Non-pigmented ciliary epithelial cell (primary cell): ENCODE measurements around the gene ZSWIM9.
"Not testable (repeated sequence)": the region's sequence is repeated elsewhere in the genome, so short reads cannot be mapped to it uniquely, and the experiment has no call there.

Source experiments
- DNase-seq: peaks from one replicate; pipeline ENCODE4 v3.0.0-alpha.2; 2010; ENCODE audit warnings: low read depth

ZSWIM9 gene

DNA sequence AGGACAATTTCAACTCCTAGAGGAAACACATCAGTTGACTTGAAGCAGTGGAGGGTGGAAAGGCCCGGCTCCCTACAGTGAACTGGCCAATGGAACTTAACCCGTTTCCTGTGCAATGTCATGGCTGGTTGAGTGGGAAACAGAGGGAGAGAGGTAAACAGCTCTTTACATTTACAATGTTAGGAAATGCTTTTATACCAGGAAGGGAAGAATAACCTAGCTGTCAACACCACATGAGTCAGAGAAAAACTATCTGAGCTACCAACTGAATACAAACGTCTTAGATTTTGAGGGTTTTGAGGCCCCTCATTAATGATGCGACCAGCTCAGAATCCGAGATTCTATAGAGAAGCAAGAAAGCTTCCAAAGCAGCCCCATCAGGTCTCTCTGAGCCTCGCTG, 48.5 kb downstream of the ZSWIM9 start:
- no peak for DNase-seq

DNA sequence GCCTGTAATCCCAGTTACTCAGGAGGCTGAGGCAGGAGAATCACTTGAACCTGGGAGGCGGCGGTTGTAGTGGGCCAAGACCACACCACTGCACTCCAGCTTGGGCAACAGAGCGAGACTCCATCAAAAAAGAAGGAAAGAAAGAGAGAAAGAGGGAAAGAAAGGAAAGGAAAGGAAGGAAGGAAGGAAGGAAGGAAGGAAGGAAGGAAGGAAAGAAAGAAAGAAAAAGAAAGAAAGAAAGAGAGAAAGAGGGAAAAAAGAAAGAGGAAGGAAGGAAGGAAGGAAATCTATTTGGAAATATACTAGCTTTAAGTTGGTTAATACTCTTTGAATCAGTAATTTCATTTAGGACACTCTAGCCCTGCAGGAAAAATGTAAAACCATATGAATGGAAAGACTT, 50.3 kb downstream of the ZSWIM9 start:
- not testable (repeated sequence) for DNase-seq

DNA sequence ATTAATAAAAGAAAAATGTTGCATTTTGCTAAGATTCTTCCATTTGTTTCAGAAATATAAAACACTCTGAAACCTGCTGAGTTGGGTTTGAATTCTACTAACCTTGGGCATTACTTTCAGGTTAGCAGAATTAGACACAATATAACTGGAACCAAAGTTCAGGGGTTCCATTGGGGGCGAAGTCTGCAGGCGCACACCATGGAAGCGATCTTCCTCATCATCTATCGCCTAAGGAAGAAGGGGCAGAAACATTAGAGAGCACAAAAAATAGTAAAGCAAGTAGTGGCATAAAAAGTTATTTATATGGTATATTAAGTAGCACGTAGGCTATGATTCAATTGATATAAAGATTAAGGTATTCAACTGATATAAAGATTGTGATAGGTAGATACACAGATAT, 51.1 kb downstream of the ZSWIM9 start:
- no peak for DNase-seq

DNA sequence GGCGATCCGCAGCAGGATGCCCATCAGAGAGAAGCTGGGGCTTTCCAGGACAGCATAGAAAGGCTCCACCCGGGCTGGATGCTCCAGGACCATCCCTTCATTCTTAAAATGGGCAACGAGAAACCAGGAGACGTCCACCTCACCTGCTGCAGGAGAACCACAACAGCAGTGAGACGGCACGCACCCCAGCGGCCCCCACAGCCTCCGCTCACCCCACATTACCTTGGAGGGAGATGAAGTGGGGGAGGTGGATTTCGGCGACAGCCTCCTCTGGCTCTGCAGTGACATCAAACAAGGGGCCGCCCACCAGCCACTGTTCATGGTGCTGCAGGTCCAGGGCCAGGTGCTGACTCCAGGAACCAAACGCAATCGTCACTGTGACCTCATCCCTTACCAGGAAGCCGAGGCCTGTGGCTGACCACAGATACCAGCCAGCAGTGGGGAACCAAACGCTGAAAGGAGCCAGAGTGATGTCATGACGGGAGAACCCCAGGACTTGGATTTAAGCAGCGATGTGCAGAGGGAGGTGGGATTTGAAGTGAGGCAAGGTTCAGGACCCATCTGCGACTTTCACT, 60.2 kb downstream of the ZSWIM9 start:
- DNase-seq, result no peak

DNA sequence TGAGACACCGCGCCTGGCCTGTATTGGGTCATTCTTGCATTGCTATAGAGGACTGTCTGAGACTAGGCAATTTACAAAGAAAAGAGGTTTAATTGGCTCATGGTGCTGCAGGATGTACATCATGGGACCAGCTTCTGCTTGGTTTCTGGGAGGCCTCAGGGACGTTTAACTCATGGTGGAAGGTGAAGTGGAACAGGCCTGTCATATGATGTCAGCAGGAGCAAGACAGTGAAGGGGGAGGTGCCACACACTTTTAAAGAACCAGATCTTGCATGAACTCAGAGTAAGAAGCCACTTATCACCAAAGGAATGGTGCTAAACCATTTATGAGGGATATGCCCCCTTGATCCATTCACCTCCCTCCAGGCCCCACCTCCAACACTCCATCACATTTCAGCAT, 66.6 kb downstream of the ZSWIM9 start:
- DNase-seq, result no peak

DNA sequence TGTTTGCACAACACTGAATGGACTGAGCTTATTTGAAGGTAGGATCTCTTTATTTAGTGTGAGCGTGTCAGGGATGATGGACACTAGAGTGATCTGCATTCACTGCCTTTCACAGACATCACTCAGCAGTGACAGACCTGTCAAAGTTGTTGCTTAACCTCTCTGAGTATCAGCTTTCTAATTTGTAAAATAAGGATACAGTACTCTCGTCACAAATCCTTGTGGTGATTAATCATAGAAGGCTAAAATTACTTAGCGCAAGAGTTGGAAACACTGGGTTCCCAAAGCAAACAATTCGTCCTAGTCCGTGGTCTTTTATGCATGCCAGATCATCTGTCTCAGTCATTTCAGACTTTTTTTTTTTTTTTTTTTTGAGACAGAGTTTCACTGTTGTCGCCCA, 68.6 kb downstream of the ZSWIM9 start:
- DNase-seq, result no peak

DNA sequence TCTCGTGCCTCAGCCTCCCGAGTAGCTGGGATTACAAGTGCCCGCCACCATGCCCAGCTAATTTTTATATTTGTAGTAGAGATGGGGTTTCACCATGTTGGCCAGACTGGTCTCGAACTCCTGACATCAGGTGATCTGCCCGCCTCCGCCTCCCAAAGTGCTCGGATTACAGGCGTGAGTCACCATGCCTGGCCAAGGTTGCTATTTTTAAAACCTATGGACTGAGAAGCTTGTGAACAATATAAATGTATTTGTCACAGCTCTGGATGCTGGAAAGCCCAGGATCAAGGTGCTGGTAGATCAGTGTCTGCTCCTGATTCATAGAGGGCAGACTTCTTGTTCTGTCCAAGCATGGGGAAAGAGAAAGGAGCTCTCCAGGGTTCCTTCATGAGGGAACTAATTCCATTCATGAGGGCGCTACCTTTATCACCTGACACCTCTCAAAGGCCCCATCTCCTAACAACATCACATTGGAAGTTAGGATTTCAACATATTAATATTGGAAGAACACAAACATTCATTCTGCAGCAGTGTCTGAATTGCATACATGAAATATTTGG, 69.2 kb downstream of the ZSWIM9 start:
- no peak for DNase-seq

DNA sequence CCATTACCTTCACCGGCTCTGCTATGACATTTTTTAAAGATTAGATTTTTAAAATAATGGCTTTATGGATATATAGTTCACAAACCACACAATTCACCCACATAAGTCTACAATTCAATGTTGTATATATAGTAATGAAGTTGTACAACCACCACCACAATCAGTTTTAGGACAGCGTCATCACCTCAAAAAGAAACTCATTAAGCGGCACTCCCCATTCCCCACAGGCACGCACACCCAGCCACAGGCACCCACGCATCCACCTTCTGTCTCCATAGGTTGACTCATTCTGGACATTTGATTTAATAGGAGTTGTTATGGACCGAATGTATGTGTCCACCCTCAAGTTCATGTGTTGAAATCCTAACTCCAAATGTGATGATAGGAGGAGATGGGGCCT, 71.3 kb downstream of the ZSWIM9 start:
- DNase-seq, result not testable (repeated sequence)

DNA sequence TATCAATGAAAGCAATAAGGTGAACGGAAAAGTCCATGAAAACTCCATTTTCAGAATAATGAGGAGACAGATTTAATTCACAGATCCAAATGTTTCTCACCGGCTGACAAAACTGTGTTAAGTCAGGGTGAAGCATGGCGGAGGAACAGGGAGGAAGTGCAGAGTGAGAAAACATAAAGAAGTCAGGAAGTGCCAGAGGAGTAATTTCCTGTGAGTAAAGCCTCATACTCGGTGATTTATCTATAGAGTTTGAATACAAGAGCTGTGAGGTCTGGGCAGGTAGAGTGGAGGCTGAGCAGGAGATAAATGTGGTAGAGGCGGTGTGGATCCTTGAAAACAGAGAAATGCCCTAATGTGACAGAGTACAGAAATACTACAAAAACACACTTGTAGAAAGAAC, 73.8 kb downstream of the ZSWIM9 start:
- no peak for DNase-seq

DNA sequence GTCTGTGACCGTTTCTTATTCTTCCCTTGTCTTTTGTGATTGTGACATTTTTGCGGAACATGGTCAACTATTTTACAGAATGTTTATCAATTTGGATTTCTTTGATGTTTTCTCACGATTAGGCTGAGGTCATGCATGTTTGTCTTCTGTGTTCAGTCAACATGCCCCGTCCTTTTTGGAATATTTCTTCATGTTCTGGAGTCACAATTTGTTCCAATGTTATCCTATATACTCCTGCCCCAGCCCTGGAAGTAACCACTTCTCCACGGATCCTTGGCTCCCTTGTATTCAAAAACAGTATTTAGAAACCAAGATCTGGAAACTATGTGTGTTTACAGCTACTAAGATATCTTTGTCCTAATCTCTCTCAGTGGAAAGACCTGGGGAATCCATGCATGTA, 75.6 kb downstream of the ZSWIM9 start:
- DNase-seq, result no peak

DNA sequence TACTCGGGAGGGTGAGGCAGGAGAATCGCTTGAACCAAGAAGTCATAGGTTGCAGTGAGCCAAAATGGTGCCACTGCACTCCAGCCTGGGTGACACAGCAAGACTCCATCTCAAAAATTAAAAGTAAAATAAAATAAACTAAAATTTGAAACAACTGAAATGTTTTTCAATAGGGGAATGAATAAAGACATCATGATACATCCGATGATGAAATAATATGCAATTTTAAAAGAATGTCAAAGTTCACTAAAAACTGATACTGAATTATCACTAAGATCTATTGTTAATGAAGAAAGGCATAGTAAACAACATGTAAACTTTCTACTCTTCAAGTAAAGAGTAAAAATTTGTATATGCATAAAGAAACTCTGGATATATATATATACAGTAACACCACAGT, 76.7 kb downstream of the ZSWIM9 start:
- DNase-seq, result no peak
